DMS153 treated with DMSO at 0.1 percent for 48 hours (cell line): Measurements from ENCODE around the gene ACTL9.

Experiments used
- DNase-seq: peaks from one replicate; lab custom pipeline; 2025; ENCODE audit not compliant: unreplicated experiment; lab: John Stamatoyannopoulos, UW

ACTL9 gene

DNA sequence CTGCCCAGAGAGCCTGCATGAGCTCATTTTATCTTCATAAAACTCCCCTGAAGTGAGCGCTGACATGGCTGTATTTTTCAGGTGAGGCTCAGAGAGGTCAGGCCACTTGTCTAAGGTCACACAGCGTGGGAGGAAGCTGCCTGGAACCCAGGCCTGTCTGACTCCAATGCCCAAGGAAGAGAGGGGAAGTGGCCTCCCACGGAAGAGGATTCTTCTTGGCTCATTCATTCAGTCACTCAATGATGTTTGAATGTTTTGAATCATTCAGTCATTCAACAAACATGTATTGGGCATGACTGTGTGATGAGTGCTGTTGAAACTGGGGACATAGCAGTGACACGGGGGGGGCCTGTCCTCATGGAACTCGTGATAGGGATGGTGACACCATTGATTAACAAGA is 12.0 kb downstream of the ACTL9 start:
- DNase-seq, result no peak

DNA sequence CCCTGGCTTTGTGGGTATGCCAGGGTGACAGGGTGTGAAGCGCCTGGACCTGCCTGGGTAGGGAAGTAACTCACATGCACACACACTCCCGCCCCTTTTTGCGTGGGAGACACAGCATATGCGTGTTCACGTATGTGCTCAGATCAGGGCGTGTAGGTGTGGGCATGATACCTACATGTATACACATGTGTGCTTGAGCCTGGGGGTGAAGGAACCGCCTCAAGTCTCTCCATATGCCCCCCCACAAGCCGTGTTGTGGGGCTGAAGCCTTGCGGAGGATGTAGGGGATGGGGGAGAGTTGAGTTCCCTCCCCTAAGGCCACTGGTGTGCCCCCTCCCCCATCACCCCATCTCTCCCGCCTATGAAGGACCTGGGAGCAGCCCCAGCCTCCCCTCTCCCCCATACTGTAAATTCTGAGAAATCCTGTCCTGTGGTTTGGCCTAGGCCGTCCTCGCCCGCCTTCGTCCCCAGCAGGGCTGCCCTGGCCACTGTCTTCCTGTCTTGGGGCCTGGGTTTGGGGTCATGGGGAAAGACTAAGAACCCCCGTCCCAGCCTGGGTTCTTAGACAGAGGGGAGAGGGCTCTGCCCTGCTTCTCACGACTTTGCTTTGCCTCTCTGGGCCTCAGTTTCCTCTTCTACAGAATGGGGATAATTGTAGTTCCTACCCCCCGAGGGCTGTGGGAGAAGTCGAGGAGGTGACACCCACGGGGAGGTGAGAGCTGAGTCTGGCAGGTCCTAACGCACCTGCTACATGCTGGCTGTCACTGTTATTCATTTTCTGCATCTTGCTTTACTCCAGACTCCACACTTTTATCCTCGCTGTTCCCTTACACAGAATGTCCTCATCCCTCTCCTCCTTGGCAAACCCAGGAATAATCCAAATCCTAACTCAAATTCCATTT is 14.3 kb downstream of the ACTL9 start:
- DNase-seq, result no peak

DNA sequence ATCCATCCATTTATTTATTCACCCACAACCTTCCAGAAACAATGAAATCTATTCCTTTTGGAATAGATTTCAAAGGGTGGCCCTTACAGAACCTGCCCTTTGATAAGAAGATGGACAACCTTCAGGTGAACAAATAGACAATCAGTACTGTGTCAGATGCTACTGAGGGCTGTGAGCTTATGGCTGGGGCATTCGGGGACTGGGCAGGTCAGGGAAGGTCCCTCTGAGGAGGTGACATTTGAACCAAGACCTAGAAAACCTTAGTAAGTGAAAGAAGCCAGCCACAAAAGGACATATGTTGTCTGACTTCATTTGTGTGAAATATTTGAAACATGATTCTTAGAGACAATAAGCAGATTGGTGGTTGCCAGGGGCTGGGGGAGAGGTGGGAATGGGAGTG is 15.7 kb downstream of the ACTL9 start:
- DNase-seq, result no peak

DNA sequence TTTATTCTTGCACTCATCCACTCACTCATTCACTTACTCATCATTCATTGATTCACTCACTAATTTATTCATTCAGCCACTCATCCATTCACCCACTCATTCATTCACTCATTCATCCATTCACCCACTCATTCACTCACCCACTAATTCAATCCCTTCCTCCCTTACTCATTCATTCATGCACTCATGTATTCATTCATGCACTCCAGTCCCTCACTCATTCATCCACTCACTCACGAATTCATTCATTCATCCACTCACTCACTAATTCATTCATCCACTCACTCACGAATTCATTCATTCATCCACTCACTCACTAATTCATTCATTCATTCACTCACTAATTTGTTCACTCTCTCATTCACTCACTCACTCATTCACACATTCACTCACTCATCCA is 16.1 kb downstream of the ACTL9 start:
- no peak for DNase-seq

DNA sequence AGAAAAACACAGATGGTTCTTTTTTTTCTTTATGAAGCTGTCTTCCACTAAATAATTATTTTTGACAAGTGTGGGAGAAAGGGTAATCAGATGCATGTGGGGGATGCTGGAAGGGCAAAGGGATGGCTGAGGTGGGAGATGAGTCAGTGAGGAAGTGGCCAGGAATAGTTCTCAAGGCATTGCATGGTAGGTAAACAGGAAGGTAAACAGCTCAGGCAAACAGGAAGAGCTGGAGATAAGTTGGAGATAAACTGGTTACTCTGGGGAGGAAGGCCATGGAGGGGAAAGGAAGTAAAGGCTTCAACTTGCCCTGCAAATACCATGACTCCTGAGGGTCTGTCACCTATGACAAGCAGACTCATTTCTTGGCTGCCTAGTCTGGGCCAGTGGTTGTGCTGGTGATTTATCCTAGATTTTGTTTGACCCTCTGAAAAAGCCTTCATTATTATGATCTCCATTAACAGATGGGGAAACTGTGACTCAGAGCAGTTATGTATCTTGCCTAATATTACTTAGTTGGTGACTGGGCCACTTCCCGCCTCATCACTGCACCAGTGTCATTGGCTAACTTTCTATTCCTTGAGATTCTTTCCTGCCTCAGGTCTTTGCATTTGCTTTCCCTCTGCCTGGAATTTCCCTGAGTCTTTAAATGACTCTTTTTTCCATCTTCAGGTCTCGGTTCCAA is 17.1 kb downstream of the ACTL9 start:
- DNase-seq, result no peak

DNA sequence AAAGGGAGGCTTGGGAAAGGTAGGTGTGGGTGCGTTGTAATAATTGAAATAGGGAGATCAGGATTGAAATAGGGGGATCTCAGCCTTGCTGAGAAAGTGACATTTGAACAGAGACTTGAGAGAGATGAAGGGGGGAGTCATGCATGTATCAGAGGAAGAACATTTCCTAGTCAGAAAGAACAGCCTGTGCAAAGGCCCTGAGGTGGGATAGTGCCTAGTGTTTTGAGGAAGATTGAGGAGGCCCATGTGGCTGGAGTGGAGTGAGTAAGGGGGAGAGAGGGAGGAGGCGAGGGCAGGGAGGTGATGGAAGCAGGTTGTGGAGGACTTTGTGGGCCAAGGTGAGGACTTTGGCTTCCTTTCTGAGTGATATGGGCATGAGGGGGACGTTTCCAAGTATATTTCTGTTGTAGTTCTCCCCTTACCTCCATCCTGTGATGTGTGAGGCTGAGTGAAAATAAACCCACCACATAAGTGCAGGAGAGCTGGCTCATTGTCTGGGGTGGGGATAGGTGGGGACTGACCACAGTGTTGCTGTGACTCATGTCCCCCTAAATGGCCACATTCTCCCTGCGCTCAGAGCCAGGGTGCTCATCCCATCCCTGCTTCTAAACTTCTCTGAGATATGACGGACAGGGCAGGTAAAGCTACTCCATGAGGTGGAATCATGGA is 17.8 kb downstream of the ACTL9 start:
- no peak for DNase-seq

DNA sequence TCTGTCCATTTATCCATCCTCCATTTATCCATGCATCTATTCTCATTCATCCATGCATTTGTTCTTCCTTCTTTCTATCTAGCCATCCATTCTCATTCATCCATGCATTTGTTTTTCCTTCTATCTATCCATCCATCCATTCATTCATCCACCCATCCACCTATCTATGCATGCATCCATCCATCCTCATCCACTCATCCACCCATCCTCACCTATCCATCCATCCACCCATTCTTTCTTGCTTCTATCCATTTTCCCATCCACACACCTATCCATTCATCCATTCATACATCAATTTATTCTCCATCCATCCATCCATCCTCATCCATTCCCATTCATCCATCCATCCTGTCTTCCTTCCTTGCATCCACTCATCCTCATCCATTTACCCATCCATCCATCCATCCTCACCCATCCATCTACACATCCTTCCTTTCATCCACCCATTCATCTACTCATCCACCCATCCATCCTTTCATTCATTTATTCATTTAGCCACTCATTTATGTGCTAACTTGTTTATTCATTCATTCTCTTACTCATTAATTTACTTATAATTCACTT is 20.3 kb downstream of the ACTL9 start:
- no peak for DNase-seq

DNA sequence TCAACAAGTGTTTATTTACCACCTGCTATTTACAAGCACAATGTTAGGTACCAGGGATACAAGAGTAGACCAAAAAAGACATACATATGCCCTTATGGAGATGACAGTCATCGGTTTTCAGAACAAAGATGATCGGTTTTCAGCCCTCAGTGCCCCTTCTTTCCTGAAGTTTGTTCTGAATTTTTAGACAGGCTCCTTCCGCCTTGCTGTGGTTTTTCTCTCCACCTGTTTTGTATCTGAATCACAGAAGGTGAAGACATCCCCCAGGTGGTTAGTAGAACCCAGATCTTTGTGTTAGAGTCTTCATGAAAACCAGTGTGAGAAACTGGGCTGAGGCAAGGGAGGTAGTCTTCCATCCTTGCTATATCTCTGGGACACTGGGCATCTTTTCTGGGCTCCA is 23.5 kb downstream of the ACTL9 start:
- DNase-seq, result no peak

DNA sequence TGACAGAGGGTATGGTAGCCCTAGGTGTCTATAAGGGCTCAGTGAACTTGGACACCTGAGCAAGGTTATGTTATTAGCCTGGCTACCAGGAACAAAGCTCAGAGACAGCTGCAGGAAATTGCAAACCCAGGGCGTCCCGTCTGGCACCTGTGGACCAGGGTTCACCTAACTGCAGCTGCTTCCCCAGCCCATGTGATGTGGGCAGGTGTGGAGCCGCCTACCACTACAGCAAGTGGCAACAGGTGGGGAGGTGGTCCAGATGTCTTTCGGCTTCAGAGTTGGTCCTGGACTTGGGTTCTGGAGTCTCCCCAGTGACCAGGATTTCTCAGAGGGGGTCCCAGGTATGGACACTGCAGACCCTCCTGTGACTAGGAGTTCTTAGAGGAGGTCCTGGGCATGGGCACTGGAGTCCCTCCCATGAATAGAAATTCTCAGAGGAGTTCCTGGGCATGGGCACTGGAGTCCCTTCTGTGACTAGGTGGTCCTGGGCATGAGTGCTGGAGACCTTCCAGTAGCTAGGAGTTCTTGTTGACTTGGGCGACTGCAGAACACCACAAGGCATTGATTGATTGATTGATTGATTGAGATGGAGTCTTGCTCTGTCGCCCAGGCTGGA is 25.2 kb downstream of the ACTL9 start:
- no peak for DNase-seq

DNA sequence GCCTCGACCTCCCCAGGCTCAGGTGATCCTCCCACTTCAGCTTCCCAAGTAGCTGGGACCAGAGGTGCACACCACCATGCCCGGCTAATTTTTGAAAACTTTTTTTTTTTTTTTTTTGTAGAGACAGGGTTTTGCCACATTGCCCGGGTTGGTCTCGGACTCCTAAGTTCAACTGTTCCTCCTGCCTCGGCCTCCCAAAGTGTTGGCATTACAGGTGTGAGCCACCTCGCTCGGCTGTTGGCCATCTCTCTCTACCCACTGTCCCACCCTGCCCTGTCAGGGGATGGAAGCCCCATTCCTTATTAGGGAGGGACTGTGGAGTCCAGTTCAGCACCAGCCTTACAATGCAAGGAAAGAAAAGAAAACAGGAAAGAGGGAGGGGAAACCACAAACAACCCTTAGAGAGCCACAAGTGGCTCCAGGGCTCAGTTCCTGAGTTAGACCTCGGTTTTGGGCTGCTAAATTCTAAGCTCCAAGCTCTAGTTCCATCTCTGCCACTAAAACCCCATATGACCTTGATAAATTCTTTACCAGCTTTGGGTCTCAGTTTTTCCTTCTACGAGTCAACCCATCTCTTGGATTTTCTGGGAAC is 31.7 kb downstream of the ACTL9 start:
- no peak for DNase-seq

DNA sequence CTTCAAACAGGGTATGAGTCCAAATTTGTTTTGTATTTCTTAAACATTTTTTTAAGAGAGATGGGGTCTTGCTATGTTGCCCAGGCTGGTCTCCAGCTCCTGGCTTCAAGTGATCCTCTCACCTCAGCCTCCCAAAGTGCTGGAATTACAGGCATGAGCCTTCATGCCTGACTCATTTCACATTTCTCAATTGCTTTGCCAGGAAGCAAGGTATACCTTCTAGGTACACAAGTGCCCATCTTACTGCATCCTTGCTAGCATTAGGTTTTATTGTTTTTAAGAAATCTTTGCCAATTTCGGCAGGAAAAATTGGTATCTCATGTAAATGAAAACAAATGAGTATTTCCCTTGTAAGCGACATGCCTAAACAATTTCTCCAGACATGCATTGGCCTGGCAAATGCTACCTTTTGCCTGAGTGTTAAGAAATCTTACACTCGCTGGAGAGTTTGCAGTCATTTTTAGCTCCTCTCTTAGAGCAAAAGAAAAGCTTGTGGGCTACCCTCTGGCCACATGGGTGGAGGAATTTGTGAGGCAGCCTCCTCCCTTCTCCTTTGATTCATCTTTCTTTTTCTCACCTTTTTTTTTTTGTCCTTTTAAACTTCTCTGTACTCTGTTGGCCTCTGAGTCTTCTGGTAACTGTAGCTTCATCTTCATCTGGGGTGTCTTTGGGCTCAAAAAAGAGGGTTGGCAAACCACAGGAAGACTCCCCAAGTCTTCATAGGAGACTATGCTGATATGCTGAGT is 33.0 kb downstream of the ACTL9 start:
- no peak for DNase-seq

DNA sequence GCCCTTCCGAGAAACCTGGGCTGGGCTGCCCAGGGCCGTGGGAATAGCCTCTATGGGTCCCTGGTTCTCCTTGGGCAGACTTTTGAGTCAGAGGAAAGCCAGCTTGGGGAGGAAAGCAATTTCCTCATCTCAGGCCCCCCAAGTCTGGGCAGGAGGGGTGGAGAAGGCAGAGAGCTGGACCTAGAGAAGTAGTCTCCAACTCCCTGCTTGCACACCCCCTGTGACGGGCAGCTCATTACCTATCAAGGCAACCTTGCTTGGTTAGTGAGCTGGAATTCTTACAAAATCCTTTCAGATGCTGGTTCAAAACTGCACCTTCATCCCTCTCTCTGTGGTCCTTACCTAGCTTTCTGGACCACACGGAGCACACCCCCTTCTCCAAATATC is 33.9 kb downstream of the ACTL9 start:
- no peak for DNase-seq

DNA sequence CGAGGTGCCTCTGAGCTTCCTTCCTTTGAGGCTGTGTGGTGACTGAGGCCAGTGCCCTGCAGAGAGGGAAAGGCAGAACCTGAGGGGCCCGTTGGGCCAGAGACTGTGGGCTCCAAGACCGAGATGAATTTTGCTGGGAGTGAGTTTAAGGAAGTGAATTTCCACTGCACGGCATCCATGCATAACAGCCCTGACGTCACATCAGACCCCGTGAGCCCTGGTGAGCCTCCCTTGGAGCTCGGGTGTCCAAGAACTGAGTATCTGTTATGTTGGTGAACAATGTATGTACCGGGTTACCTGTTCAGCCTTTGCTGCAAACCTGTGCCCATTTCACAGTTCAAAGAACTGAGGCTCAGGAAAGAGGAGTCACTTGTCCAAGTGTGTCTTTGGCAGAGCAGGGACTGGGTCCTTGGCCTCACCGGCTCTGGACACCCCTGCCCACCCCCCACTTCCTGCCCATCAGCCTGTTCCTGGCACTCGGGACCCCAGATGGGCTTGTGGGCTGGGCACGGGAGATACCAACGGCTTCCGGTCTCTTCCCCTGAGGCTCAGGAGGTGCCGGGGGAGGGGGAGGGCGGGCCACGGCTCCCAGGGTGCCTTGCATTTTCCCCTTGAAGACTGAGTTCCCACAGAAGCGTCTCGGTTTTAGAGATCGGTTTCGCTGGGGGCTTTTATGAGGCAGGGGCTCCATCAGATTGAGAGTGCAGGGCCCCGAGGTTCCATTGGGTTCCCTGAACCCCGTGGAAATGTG is 34.5 kb downstream of the ACTL9 start:
- no peak for DNase-seq

DNA sequence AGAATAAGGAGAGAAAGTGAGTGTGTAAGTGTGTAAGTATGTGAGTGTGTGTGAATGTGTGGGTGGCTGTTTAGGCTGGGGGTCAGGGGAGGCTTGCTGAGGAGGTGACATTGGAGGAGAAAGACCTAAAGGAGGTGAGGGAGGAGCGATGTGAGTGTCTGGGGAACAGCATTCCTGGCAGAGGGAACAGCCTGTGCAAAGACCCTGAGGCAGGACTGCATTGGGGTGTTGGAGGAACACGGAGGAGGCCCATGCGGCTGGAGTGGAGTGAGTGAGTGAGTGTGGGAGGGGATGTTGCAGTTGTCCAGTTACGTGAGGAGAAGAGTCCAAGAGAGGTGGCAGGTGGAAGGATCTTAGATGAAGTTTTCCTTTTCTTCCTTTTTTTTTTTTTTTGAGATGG is 36.3 kb downstream of the ACTL9 start:
- DNase-seq, result no peak

DNA sequence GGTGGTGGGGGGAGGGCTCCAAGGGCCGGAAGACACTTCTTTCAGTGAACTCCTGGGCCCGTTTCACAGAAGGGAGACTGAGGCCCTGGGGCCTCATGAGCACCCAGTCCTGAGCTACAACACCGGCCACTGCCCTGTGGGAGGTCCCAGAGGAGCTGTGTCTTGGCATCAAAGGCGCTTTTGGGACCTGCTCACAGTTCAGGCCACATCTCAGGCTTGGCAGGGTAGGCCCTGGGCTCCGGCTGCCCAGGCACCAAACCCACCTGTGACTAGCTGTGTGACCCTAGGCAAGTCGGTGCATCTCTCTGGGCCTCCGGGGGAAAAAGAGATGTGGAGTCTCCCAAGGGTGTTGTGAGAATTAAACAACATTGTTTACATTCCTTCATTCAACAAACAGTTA is 38.7 kb downstream of the ACTL9 start:
- no peak for DNase-seq

DNA sequence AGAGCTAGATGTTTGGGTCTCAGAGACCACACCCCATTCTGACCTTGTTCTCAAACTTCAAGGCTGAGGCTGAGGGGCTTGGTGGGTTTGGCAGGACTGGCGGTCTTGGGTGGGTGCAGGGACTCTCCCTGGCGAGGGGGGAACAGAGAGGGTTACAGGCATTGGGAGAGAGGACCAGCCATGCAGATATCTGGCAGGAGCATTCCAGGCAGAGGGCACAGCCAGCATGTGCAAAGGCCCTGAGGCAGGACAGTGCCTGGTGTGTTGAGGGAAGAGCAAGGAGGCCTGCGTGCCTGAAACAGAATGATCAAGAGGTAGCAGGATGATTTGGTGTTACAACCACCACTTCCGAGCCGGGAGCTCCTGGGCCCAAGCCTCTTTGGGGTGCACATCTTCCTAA is 40.7 kb downstream of the ACTL9 start:
- DNase-seq, result no peak

DNA sequence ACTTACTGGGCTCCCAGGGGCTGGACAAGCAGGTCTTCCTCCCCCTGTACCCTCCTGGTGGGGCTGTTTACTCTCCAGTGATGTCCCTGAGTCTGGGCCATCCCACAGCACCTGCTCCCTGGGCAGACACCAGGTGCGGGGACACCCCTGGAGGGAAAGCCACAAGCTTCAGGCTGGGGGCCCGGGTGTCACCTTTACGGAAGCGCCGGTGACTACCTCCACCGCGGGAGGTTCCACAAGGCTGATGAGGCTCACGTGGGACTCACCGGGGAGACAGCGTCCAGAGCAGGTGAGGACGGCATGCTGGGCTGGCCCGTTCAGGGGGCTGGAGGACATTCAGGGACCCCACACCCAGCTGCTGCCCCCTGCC is 43.3 kb downstream of the ACTL9 start:
- DNase-seq, result no peak

DNA sequence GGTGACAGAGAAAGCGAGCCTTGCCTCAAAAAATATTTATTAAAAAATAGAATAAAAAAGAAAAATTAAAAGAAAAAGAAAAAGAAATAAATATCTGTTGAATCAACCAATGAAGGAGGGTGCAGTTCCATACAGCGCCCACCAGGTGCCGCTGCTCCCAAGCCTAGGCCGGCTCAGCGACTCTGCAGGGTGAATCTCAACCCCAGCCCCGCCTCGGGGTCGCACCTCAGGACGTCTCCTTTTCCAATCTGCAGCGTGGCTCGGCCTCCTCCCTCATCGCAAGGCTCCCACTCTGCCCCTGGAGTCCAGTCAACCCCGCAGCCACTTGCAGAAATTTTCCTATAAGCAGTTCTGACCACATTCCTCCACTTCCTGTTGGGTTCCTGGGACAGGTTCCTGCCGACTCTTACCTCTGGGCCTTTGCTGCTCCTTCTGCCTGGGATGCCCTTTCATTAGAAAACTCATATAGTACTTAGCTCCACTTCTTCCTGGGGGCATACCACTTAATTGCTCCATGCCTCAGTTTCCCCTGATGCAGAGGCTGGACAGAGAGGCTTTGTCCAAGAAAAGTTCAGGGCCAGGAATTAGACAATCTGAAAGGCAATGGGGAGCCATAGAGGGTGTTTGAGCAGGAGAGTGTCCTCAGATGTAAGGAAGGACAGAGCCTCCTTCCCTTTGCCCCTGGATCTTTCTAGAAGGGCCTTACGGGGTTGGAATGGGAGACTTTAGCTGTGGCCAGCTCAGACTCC is 43.8 kb downstream of the ACTL9 start:
- peak; percentile 1 for DNase-seq

DNA sequence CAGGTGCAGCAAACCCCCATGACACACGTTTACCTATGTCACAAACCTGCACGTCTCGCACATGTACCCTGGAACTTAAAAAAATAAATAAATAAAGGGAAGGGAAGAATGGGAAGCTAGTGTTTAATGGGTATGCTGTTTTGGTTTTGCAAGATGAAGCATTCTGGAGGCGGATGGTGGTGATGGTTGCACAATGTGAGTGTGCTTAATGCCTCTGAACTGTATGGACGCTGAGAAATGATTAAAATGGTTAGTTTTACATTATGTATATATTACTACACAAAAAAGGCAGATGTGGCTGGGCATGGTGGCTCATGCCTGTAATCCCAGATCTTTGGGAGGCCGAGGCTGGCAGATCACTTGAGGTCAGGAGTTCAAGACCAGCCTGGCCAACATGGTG is 50.4 kb downstream of the ACTL9 start:
- no peak for DNase-seq
